ENCODE results near the gene TACC2. TPM values are rescaled to one million over a fixed set of nuclear protein-coding genes. Genes with fewer than 3 reads are reported as not detected.

Gene TACC2
- total and polyA plus RNA-seq, 2 experiments from 2014 or later: 4.3 to 16.7 TPM

DNA sequence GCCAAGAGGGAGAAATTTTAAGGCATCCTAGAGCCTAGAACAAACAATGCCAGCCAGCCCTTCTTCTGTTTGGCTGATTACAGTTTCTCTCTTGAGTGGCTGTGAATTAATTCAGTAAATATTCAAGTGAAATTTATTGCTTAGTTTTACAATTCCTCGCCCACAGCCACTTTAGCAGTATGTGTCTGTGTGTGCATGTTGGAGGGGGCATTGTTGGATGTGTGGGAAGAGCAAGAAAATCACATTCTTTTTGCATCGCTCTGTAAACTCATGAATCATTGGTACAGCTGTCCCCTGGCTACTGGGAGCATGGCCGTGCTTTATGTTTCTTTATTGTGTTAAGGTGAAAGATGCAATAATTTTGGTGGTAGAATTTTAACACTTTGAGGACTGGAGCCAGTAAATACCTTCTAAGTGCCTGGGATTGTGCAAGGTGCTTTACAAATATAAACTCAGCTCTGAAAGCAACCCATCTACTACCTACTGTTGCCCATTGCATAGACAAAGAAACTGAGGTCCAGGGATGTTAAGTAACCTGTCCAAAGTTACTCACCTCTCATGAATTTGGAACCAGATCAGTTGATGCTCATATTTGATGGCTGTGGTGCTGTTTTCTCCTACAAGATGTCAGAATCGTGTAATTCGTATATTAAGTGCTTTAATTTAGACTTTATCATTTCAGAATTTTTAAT, 192.2 kb downstream of the TACC2 start:
- 23 to 27% methylated on average over 5 of the region's 5 CpGs for WGBS, 2 experiments (ENCODE audit: low coverage in 1 of 2, low lambda C conversion rate in 2 of 2, missing lambda C conversion rate in 2 of 2)
- H3K79me2 ChIP-seq (ENCODE audit: insufficient read depth): 0 out of 2 replicates have a peak, but pooled peaks cover 6% of the 10 kb centered on the region
- no peak overlapping the region for H2AFZ ChIP-seq
- TF ChIP-seq EZH2phosphoT487 (IDR thresholded peaks at IDR 0.05; ENCODE audit: insufficient read depth, low read depth): no peak
- TF ChIP-seq EZH2 (IDR thresholded peaks at IDR 0.05; ENCODE audit: insufficient read depth, poor library complexity, severe bottlenecking): no peak
- H3K9me3 ChIP-seq (ENCODE audit: low read depth): no peaks in the 10 kb centered on the region
- peak; percentile 77 for DNase-seq
- H3K4me3 ChIP-seq: no peak overlapping the region
- H3F3A ChIP-seq (ENCODE audit: insufficient read depth): peaks cover 35% of the 10 kb centered on the region
- peak overlapping the region; percentile 68 for H3K27ac ChIP-seq
- H3K4me1 ChIP-seq (ENCODE audit: insufficient read depth): peaks cover 43% of the 10 kb centered on the region
- H3K36me3 ChIP-seq (ENCODE audit: low read depth): no peaks in the 10 kb centered on the region
- H3K9me2 ChIP-seq (ENCODE audit: insufficient read depth): no peaks in the 10 kb centered on the region
- in situ Hi-C loops (cut with MboI): no loop called here
- peak overlapping the region; percentile 26 for H3K4me2 ChIP-seq (ENCODE audit: unreplicated experiment)
- H3K27me3 ChIP-seq (replicated peaks; ENCODE audit: insufficient read depth): no peaks in the 10 kb centered on the region
- H4K20me1 ChIP-seq (ENCODE audit: insufficient read depth): no peaks in the 10 kb centered on the region
- peak overlapping the region; percentile 40; the same call in 1 of the 2 replicates for H3K9ac ChIP-seq

DNA sequence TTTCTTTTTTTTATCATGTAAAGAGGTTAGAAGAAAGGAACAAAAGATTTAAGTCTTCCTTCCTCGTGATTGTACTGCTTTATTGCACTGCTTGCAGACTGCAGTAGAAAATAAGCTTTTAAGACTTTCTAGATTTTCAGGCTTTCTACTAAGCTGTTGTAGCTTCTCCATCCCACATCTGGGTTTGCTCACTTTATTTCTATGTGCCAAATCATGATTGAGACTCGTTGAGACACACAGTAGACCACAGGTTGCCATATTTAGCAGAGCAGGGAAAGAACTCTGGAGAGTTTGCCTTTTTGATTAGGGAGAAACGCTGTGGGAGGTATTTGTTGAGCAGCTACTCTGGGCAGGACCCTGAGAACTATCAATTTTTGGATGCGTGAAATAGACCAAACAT, 192.9 kb downstream of the TACC2 start:
- Histone ChIP-seq H3F3A (ENCODE audit: insufficient read depth) (peaks cover 29% of the 10 kb centered on the region), H2AFZ (no peak overlapping the region), H3K9me3 (ENCODE audit: low read depth) (no peaks in the 10 kb centered on the region), H3K27ac (peak overlapping the region; percentile 68), H3K9me2 (ENCODE audit: insufficient read depth) (no peaks in the 10 kb centered on the region), H3K4me1 (ENCODE audit: insufficient read depth) (peaks cover 36% of the 10 kb centered on the region), H3K9ac (no peak overlapping the region), H3K79me2 (ENCODE audit: insufficient read depth) (0 out of 2 replicates have a peak, but pooled peaks cover 6% of the 10 kb centered on the region), H3K4me2 (ENCODE audit: unreplicated experiment) (no peak overlapping the region), H4K20me1 (ENCODE audit: insufficient read depth) (no peaks in the 10 kb centered on the region), H3K27me3 (replicated peaks; ENCODE audit: insufficient read depth) (no peaks in the 10 kb centered on the region), H3K4me3 (no peak overlapping the region), H3K36me3 (ENCODE audit: low read depth) (no peaks in the 10 kb centered on the region)
- peak; percentile 60 for DNase-seq
- WGBS, 2 experiments (ENCODE audit: low coverage in 1 of 2, low lambda C conversion rate in 2 of 2, missing lambda C conversion rate in 2 of 2): 17 to 23% methylated on average over 4 of the region's 4 CpGs
- in situ Hi-C loops (cut with MboI): no loop called here
- TF ChIP-seq EZH2phosphoT487 (IDR thresholded peaks at IDR 0.05; ENCODE audit: insufficient read depth, low read depth) (no peak), EZH2 (IDR thresholded peaks at IDR 0.05; ENCODE audit: insufficient read depth, poor library complexity, severe bottlenecking) (no peak)

DNA sequence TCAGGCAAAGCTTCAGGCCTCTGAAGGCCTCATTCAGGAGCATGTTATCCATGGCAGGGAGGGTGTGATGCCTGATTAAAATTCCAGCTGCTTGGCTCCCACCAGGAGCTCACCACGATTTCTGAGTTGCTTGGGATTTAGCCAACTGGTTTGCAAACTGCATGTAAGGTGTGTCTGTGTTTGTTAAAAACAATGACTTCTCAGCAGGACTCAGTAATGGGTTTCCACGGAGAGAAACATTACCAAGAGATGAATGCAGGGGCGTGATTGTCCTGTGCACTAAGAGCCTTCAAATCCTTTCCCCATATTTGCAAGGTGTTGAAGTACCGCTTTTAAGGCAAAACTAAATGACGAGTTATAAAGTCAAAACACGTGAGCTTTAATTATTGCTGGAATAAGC, 193.3 kb downstream of the TACC2 start:
- Histone ChIP-seq H3K4me3 (no peak overlapping the region), H3K27ac (peak overlapping the region; percentile 68; the same call in 1 of the 2 replicates), H4K20me1 (ENCODE audit: insufficient read depth) (no peaks in the 10 kb centered on the region), H3K4me1 (ENCODE audit: insufficient read depth) (peaks cover 36% of the 10 kb centered on the region), H3F3A (ENCODE audit: insufficient read depth) (peaks cover 29% of the 10 kb centered on the region), H2AFZ (no peak overlapping the region), H3K36me3 (ENCODE audit: low read depth) (no peaks in the 10 kb centered on the region), H3K79me2 (ENCODE audit: insufficient read depth) (0 out of 2 replicates have a peak, but pooled peaks cover 6% of the 10 kb centered on the region), H3K27me3 (replicated peaks; ENCODE audit: insufficient read depth) (no peaks in the 10 kb centered on the region), H3K9me3 (ENCODE audit: low read depth) (no peaks in the 10 kb centered on the region), H3K4me2 (ENCODE audit: unreplicated experiment) (no peak overlapping the region), H3K9ac (0 out of 2 replicates have a peak overlapping the region, but pooled peaks have one; percentile 21), H3K9me2 (ENCODE audit: insufficient read depth) (no peaks in the 10 kb centered on the region)
- DNase-seq: no peak
- TF ChIP-seq EZH2 (IDR thresholded peaks at IDR 0.05; ENCODE audit: insufficient read depth, poor library complexity, severe bottlenecking) (no peak), EZH2phosphoT487 (IDR thresholded peaks at IDR 0.05; ENCODE audit: insufficient read depth, low read depth) (no peak)
- WGBS, 2 experiments (ENCODE audit: low coverage in 1 of 2, low lambda C conversion rate in 2 of 2, missing lambda C conversion rate in 2 of 2): 74 to 82% methylated on average over 6 of the region's 6 CpGs
- in situ Hi-C loops (cut with MboI): no loop called here

DNA sequence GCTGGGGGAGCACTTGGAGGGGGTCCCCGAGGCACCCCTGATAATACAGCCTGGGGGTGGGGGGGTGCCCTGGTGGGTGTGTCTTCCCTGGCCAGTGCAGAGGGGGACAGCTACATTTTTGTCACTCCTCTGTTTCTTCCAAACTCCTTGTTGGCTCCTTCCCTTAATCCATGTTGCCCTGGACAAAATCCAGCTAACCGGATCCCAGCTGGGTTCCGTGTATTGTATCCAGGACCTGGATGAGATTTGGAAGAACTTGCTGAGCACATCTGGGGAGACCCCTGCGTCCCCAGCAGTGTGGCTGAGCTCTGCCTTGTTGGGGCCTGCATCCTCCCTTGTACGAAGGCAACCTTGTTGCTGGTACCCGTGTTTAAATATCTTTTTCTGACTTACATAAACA, 195.3 kb downstream of the TACC2 start:
- no peaks in the 10 kb centered on the region for H3K36me3 ChIP-seq (ENCODE audit: low read depth)
- H3K4me3 ChIP-seq: no peak overlapping the region
- no peak for DNase-seq
- no peak overlapping the region for H3K9ac ChIP-seq
- in situ Hi-C loops (cut with MboI): no loop called here
- WGBS, 2 experiments (ENCODE audit: low coverage in 1 of 2, low lambda C conversion rate in 2 of 2, missing lambda C conversion rate in 2 of 2): 79 to 80% methylated on average over 6 of the region's 6 CpGs
- no peak for TF ChIP-seq EZH2phosphoT487 (IDR thresholded peaks at IDR 0.05; ENCODE audit: insufficient read depth, low read depth)
- TF ChIP-seq EZH2 (IDR thresholded peaks at IDR 0.05; ENCODE audit: insufficient read depth, poor library complexity, severe bottlenecking): no peak
- H3K79me2 ChIP-seq (ENCODE audit: insufficient read depth): 0 out of 2 replicates have a peak, but pooled peaks cover 6% of the 10 kb centered on the region
- H4K20me1 ChIP-seq (ENCODE audit: insufficient read depth): no peaks in the 10 kb centered on the region
- H3K4me1 ChIP-seq (ENCODE audit: insufficient read depth): peaks cover 36% of the 10 kb centered on the region
- no peaks in the 10 kb centered on the region for H3K9me3 ChIP-seq (ENCODE audit: low read depth)
- no peaks in the 10 kb centered on the region for H3K9me2 ChIP-seq (ENCODE audit: insufficient read depth)
- no peak overlapping the region for H3K4me2 ChIP-seq (ENCODE audit: unreplicated experiment)
- peaks cover 29% of the 10 kb centered on the region for H3F3A ChIP-seq (ENCODE audit: insufficient read depth)
- no peak overlapping the region for H3K27ac ChIP-seq
- no peak overlapping the region for H2AFZ ChIP-seq
- H3K27me3 ChIP-seq (replicated peaks; ENCODE audit: insufficient read depth): no peaks in the 10 kb centered on the region
